Trophoblast cell (in vitro differentiated cells and primary cell): Measurements from ENCODE around the gene GNLY.
A peak's percentile ranks its signal among the peaks of the same experiment; 100 is the strongest.

ENCODE experiments used
- DNase-seq, 2 donors: peaks; one replicate each; pipeline ENCODE4 v3.0.0-alpha.2; 2016
- H2AFZ ChIP-seq: 2 replicates; pipeline ENCODE4 v1.6.1; 2013; ENCODE audit warnings: low read length, moderate library complexity, mild to moderate bottlenecking; ENCODE audit not compliant: insufficient read depth, poor library complexity
- H2AK5ac ChIP-seq: 2 replicates; pipeline ENCODE4 v1.6.1; 2013; ENCODE audit warnings: mild to moderate bottlenecking, low read length
- H2BK120ac ChIP-seq: 2 replicates; pipeline ENCODE4 v1.6.1; 2013; ENCODE audit warnings: low read length, mild to moderate bottlenecking, moderate library complexity; ENCODE audit not compliant: insufficient read depth, poor library complexity
- H2BK12ac ChIP-seq: 2 replicates; pipeline ENCODE4 v1.6.1; 2013; ENCODE audit warnings: mild to moderate bottlenecking, low read length, moderate library complexity
- H2BK5ac ChIP-seq: 2 replicates; pipeline ENCODE4 v1.6.1; 2013; ENCODE audit warnings: low read length, low read depth, moderate library complexity, mild to moderate bottlenecking; ENCODE audit not compliant: poor library complexity
- H3K14ac ChIP-seq: 2 replicates; pipeline ENCODE4 v1.6.1; 2013; ENCODE audit warnings: mild to moderate bottlenecking, low read length
- H3K18ac ChIP-seq: 2 replicates; pipeline ENCODE4 v1.6.1; 2013; ENCODE audit warnings: mild to moderate bottlenecking, low read length
- H3K23ac ChIP-seq: 2 replicates; pipeline ENCODE4 v1.6.1; 2013; ENCODE audit warnings: low read length
- H3K27ac ChIP-seq: 2 replicates; pipeline ENCODE4 v1.5.1; 2013; ENCODE audit warnings: low read depth, mild to moderate bottlenecking, inconsistent platforms, low read length, moderate library complexity
- H3K27me3 ChIP-seq: 2 replicates; pipeline ENCODE4 v1.6.1; 2013; ENCODE audit warnings: inconsistent platforms, mild to moderate bottlenecking, low read length, moderate library complexity; ENCODE audit not compliant: insufficient read depth
- H3K36me3 ChIP-seq, 2 experiments: 1 replicate in 1 of 2; 2 replicates in 1 of 2; pipeline ENCODE4 v1.6.1; 2013; ENCODE audit warnings: low read length in 2 of 2, mild to moderate bottlenecking in 2 of 2, moderate library complexity in 1 of 2; ENCODE audit not compliant: insufficient read depth in 2 of 2, control insufficient read depth in 1 of 2
- H3K4ac ChIP-seq: 2 replicates; pipeline ENCODE4 v1.6.1; 2013; ENCODE audit warnings: low read depth, mild to moderate bottlenecking, low read length, moderate library complexity
- H3K4me1 ChIP-seq, 2 experiments: 1 replicate in 1 of 2; 2 replicates in 1 of 2; pipeline ENCODE4 v1.6.1; 2013; ENCODE audit warnings: low read length in 2 of 2, mild to moderate bottlenecking in 2 of 2, moderate library complexity in 1 of 2; ENCODE audit not compliant: insufficient read depth in 2 of 2, control insufficient read depth in 1 of 2
- H3K4me2 ChIP-seq: 2 replicates; pipeline ENCODE4 v1.6.1; 2013; ENCODE audit warnings: inconsistent platforms, mild to moderate bottlenecking, low read length, moderate library complexity
- H3K4me3 ChIP-seq: 2 replicates; pipeline ENCODE4 v1.5.1; 2013; ENCODE audit warnings: mild to moderate bottlenecking, low read depth, low read length, inconsistent platforms
- H3K79me1 ChIP-seq: one replicate; pipeline ENCODE4 v1.6.1; 2013; ENCODE audit warnings: low read length
- H3K79me2 ChIP-seq: 2 replicates; pipeline ENCODE4 v1.6.1; 2013; ENCODE audit warnings: low read length, mild to moderate bottlenecking; ENCODE audit not compliant: control insufficient read depth, insufficient read depth, poor library complexity
- H3K9ac ChIP-seq: 2 replicates; pipeline ENCODE4 v1.6.1; 2013; ENCODE audit warnings: mild to moderate bottlenecking, low read length
- H3K9me3 ChIP-seq: 2 replicates; pipeline ENCODE4 v1.6.1; 2013; ENCODE audit warnings: low read depth, mild to moderate bottlenecking, control low read depth, inconsistent platforms, low read length; ENCODE audit not compliant: insufficient read depth
- H4K12ac ChIP-seq: 2 replicates; pipeline ENCODE4 v1.6.1; 2013; ENCODE audit warnings: low read depth, mild to moderate bottlenecking, low read length, moderate library complexity
- H4K8ac ChIP-seq: 2 replicates; pipeline ENCODE4 v1.6.1; 2013; ENCODE audit warnings: low read depth, mild to moderate bottlenecking, low read length, moderate library complexity
- H4K91ac ChIP-seq: one replicate; pipeline ENCODE4 v1.6.1; 2013; ENCODE audit warnings: low read depth, mild to moderate bottlenecking, low read length, moderate library complexity
- WGBS: extraction: QIAGEN DNeasy Blood & Tissue Kit; methylation state at CpG from one replicate; pipeline ENCODE4 v1.1.7; 2013; ENCODE audit warnings: missing lambda C conversion rate; ENCODE audit not compliant: insufficient read length, insufficient coverage; ENCODE audit errors: extremely low coverage; 5-methylcytosine and 5-hydroxymethylcytosine counted together

GNLY gene

GRCh38 chr2:85681372-85681763 is 12.8 kb upstream of the GNLY start:
- no CpG with 5 or more reads among the region's 5 CpGs for WGBS
- H3K27me3 ChIP-seq = no peaks in the 10 kb centered on the region
- no peak overlapping the region for H3K4me3 ChIP-seq
- H3K4ac ChIP-seq = no peak overlapping the region
- peaks cover 2% of the 10 kb centered on the region for H3K79me2 ChIP-seq
- H4K12ac ChIP-seq = no peak overlapping the region
- peak overlapping the region; percentile 3 for H4K91ac ChIP-seq
- H2AK5ac ChIP-seq = no peak overlapping the region
- peaks cover 4% of the 10 kb centered on the region for H3K79me1 ChIP-seq
- no peak overlapping the region for H3K23ac ChIP-seq
- H3K27ac ChIP-seq = peak overlapping the region; percentile 40
- H2BK120ac ChIP-seq = no peak overlapping the region
- no peak overlapping the region for H4K8ac ChIP-seq
- H2BK12ac ChIP-seq = no peak overlapping the region
- H3K36me3 ChIP-seq = no peaks in the 10 kb centered on the region
- peak overlapping the region; percentile 3 for H3K4me2 ChIP-seq
- H2AFZ ChIP-seq = no peak overlapping the region
- DNase-seq = peak in 1 of 2 donors; percentile 18
- H3K18ac ChIP-seq = no peak overlapping the region
- H3K14ac ChIP-seq = no peak overlapping the region
- peak overlapping the region; percentile 19 for H2BK5ac ChIP-seq
- no peak overlapping the region for H3K9ac ChIP-seq
- peaks cover 13 to 15% of the 10 kb centered on the region in 2 experiments for H3K4me1 ChIP-seq
- no peaks in the 10 kb centered on the region for H3K9me3 ChIP-seq

GRCh38 chr2:85681776-85682175 is 12.4 kb upstream of the GNLY start:
- H3K27ac ChIP-seq = peak overlapping the region; percentile 40
- H3K79me1 ChIP-seq = peaks cover 4% of the 10 kb centered on the region
- no peak overlapping the region for H3K14ac ChIP-seq
- H3K9me3 ChIP-seq = no peaks in the 10 kb centered on the region
- H3K4ac ChIP-seq = no peak overlapping the region
- no peaks in the 10 kb centered on the region for H3K27me3 ChIP-seq
- peak overlapping the region; percentile 19 for H2BK5ac ChIP-seq
- H3K4me3 ChIP-seq = no peak overlapping the region
- peak overlapping the region; percentile 3 for H3K4me2 ChIP-seq
- H2AFZ ChIP-seq = no peak overlapping the region
- H3K79me2 ChIP-seq = peaks cover 2% of the 10 kb centered on the region
- H4K91ac ChIP-seq = peak overlapping the region; percentile 3
- no peak overlapping the region for H4K8ac ChIP-seq
- no CpG with 5 or more reads among the region's 1 CpG for WGBS
- no peak overlapping the region for H4K12ac ChIP-seq
- H2AK5ac ChIP-seq = no peak overlapping the region
- no peak overlapping the region for H3K23ac ChIP-seq
- no peak for DNase-seq
- peaks cover 13 to 15% of the 10 kb centered on the region in 2 experiments for H3K4me1 ChIP-seq
- peak overlapping the region; percentile 1 for H2BK12ac ChIP-seq
- no peak overlapping the region for H3K9ac ChIP-seq
- H3K36me3 ChIP-seq = no peaks in the 10 kb centered on the region
- H3K18ac ChIP-seq = no peak overlapping the region
- peak overlapping the region; percentile 23 for H2BK120ac ChIP-seq

- Histone ChIP-seq H2BK12ac (no peak overlapping the region), H3K79me2 (peaks cover 2% of the 10 kb centered on the region), H3K4me1 (peaks cover 13 to 15% of the 10 kb centered on the region in 2 experiments), H3K18ac (no peak overlapping the region), H2BK5ac (no peak overlapping the region), H2BK120ac (no peak overlapping the region), H2AFZ (no peak overlapping the region), H3K14ac (no peak overlapping the region), H3K4me2 (no peak overlapping the region), H3K4me3 (no peak overlapping the region), H4K91ac (peak overlapping the region; percentile 32), H3K79me1 (peaks cover 4% of the 10 kb centered on the region), H3K27ac (no peak overlapping the region), H3K36me3 (no peaks in the 10 kb centered on the region), H3K27me3 (no peaks in the 10 kb centered on the region), H3K9me3 (no peaks in the 10 kb centered on the region), H4K12ac (no peak overlapping the region), H4K8ac (no peak overlapping the region), H3K9ac (no peak overlapping the region), H2AK5ac (no peak overlapping the region), H3K4ac (no peak overlapping the region), H3K23ac (no peak overlapping the region)
- WGBS = no CpG with 5 or more reads among the region's 5 CpGs
- no peak for DNase-seq
These were observed 11.8 kb upstream of the GNLY start for GRCh38 chr2:85682378-85682777.

GRCh38 chr2:85684380-85684779 is 9.8 kb upstream of the GNLY start:
- no peak for DNase-seq
- H3K9ac ChIP-seq = no peak overlapping the region
- H3K79me2 ChIP-seq = peaks cover 2% of the 10 kb centered on the region
- H2BK5ac ChIP-seq = no peak overlapping the region
- no peak overlapping the region for H3K4me3 ChIP-seq
- H4K12ac ChIP-seq = no peak overlapping the region
- H3K4ac ChIP-seq = no peak overlapping the region
- H4K8ac ChIP-seq = no peak overlapping the region
- no peak overlapping the region for H2AFZ ChIP-seq
- WGBS = no CpG with 5 or more reads among the region's 4 CpGs
- no peak overlapping the region for H2AK5ac ChIP-seq
- no peak overlapping the region for H3K23ac ChIP-seq
- no peak overlapping the region for H2BK120ac ChIP-seq
- no peaks in the 10 kb centered on the region for H3K27me3 ChIP-seq
- H3K36me3 ChIP-seq = no peaks in the 10 kb centered on the region
- H3K9me3 ChIP-seq = no peaks in the 10 kb centered on the region
- no peak overlapping the region for H2BK12ac ChIP-seq
- no peak overlapping the region for H3K27ac ChIP-seq
- no peak overlapping the region for H3K14ac ChIP-seq
- no peak overlapping the region for H3K18ac ChIP-seq
- H3K79me1 ChIP-seq = peaks cover 4% of the 10 kb centered on the region
- peaks cover 13 to 15% of the 10 kb centered on the region in 2 experiments for H3K4me1 ChIP-seq
- no peak overlapping the region for H4K91ac ChIP-seq
- H3K4me2 ChIP-seq = no peak overlapping the region
